CD4-positive, alpha-beta T cell treated with Interleukin-1 beta for 1 hour (primary cell): ENCODE data around the gene CMTM2.

Experiments used
- DNase-seq, 2 donors: peaks; one replicate each; pipeline ENCODE4 v3.0.0-alpha.2; 2020 to 2022

Gene CMTM2

GRCh38 chr16:66637806-66638205 lies 58.5 kb downstream of the CMTM2 start:
- DNase-seq, result no peak
